Lung (tissue), 12 donors: ENCODE measurements around the gene GOLGA6C. TPM values are rescaled to one million over a fixed set of nuclear protein-coding genes. Genes with fewer than 3 reads are reported as not detected.

Experiments
- ATAC-seq: fragments of 200-7000 bp; cut with Tn5 transposase; one replicate; pipeline ENCODE4 v1.9.1; 2020; ENCODE audit warnings: moderate number of reproducible peaks; ENCODE audit not compliant: insufficient read depth, low FRiP score
- DNase-seq, 3 donors: peaks; one replicate each; pipeline ENCODE4 v3.0.0-alpha.2; 2013 to 2017
- H3K27ac ChIP-seq, 2 donors: one replicate each; pipeline ENCODE4 v1.5.1; 2013; ENCODE audit warnings: mild to moderate bottlenecking in 2 of 2, moderate library complexity in 2 of 2, control low read depth in 1 of 2, inconsistent platforms in 1 of 2, low read depth in 1 of 2, low read length in 1 of 2
- H3K27me3 ChIP-seq, 3 donors: one replicate each; pipeline ENCODE4 v1.5.1; 2013; ENCODE audit warnings: low read length in 2 of 3; ENCODE audit not compliant: control insufficient read depth in 3 of 3, insufficient read depth in 3 of 3
- H3K36me3 ChIP-seq, 4 donors: one replicate each; pipeline ENCODE4 v1.5.1; 2013; ENCODE audit warnings: low read length in 4 of 4, mild to moderate bottlenecking in 1 of 4, moderate library complexity in 1 of 4; ENCODE audit not compliant: control insufficient read depth in 4 of 4, insufficient read depth in 4 of 4
- H3K4me1 ChIP-seq, 5 donors: one replicate each; pipeline ENCODE4 v1.5.1; 2013; ENCODE audit warnings: low read length in 5 of 5, mild to moderate bottlenecking in 2 of 5, moderate library complexity in 1 of 5; ENCODE audit not compliant: control insufficient read depth in 5 of 5, insufficient read depth in 5 of 5
- H3K4me3 ChIP-seq: one replicate; pipeline ENCODE4 v1.5.1; 2013; ENCODE audit warnings: mild to moderate bottlenecking, control low read depth, moderate library complexity
- H3K9ac ChIP-seq, 2 donors: one replicate each; pipeline ENCODE4 v1.5.1; 2013; ENCODE audit warnings: low read length in 2 of 2, control low read depth in 1 of 2; ENCODE audit not compliant: insufficient read depth in 1 of 2
- H3K9me3 ChIP-seq, 4 donors: one replicate each; pipeline ENCODE4 v1.5.1; 2013; ENCODE audit warnings: low read length in 3 of 4, mild to moderate bottlenecking in 1 of 4, moderate library complexity in 1 of 4; ENCODE audit not compliant: control insufficient read depth in 4 of 4, insufficient read depth in 3 of 4
- WGBS, 2 donors: extraction: QIAGEN DNeasy Blood & Tissue Kit; methylation state at CpG; one replicate each; pipeline ENCODE4 v1.1.7; 2013; 5-methylcytosine and 5-hydroxymethylcytosine counted together
- polyA plus RNA-seq, 2 donors: library from polyadenylated mRNA; stranded (reverse); fragments of 200-250 nt; gene quantifications; one replicate each; pipeline ENCODE4 v1.2.1, GENCODE V29; 2013
- total RNA-seq, 2 donors: library from RNA; depleted of rRNA in 1 of 2; stranded (reverse); fragments of >200 nt in 1 of 2; gene quantifications; one replicate each; pipeline ENCODE4 v1.2.1, GENCODE V29; 2014 to 2021
- TF ChIP-seq, protein P1 (sequence below): IDR thresholded peaks from 2 replicates; pipeline ENCODE4 v1.5.1; 2012; ENCODE audit warnings: mild to moderate bottlenecking; ENCODE audit errors: control extremely low read depth, extremely low read depth
- donor health status: control.
- donor health status: control.
- donor health status: Bipolar disorder and iron deficiency.
- donor health status: healthy.
- donor health status: DM: yes; HTN: yes; CAD: no.

GOLGA6C gene
- total and polyA plus RNA-seq, 4 donors, result 0.01 TPM; not detected in 3

DNA sequence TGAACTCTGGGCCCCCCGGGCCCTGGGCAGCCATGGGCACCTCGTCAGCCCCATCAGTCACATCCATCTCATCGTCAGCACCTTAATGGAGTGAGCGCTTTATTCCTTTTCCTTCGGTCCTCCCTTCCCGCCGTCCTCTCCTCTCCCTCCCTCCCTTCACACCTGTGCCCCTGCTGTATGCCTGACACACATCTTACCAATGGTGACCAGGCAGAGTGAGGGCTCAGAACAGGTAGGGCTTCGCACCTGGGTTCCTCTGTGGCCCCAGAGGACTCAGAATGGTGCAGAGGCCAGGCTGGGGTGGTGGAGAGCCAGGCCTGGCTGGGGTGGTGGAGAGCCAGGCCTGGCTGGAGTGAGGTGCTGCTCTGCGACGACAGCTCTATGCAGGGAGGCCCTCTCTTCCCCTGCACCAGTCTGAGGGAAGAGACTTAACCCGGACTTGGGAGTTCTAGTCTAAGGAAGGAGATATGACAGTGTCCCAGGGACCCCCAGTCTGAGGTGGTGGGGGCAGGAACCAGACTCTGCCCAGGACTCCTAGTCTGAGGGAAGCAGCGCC is 44.8 kb upstream of the GOLGA6C start:
- no peak overlapping the region for H3K4me3 ChIP-seq
- no peak for DNase-seq
- TF ChIP-seq, protein P1, sequence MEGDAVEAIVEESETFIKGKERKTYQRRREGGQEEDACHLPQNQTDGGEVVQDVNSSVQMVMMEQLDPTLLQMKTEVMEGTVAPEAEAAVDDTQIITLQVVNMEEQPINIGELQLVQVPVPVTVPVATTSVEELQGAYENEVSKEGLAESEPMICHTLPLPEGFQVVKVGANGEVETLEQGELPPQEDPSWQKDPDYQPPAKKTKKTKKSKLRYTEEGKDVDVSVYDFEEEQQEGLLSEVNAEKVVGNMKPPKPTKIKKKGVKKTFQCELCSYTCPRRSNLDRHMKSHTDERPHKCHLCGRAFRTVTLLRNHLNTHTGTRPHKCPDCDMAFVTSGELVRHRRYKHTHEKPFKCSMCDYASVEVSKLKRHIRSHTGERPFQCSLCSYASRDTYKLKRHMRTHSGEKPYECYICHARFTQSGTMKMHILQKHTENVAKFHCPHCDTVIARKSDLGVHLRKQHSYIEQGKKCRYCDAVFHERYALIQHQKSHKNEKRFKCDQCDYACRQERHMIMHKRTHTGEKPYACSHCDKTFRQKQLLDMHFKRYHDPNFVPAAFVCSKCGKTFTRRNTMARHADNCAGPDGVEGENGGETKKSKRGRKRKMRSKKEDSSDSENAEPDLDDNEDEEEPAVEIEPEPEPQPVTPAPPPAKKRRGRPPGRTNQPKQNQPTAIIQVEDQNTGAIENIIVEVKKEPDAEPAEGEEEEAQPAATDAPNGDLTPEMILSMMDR, result no peak
- peaks cover 6 to 60% (median 18%) of the 10 kb centered on the region in 4 donors for H3K36me3 ChIP-seq
- no peaks in the 10 kb centered on the region for H3K27me3 ChIP-seq
- no peak overlapping the region for H3K9ac ChIP-seq
- no peaks in the 10 kb centered on the region for H3K9me3 ChIP-seq
- 88 to 92% methylated on average over 12 of the region's 12 CpGs for WGBS, 2 donors
- ATAC-seq, result no peak
- H3K27ac ChIP-seq, result no peak overlapping the region
- H3K4me1 ChIP-seq, result peaks cover 0 to 6% (median 0%) of the 10 kb centered on the region in 5 donors

DNA sequence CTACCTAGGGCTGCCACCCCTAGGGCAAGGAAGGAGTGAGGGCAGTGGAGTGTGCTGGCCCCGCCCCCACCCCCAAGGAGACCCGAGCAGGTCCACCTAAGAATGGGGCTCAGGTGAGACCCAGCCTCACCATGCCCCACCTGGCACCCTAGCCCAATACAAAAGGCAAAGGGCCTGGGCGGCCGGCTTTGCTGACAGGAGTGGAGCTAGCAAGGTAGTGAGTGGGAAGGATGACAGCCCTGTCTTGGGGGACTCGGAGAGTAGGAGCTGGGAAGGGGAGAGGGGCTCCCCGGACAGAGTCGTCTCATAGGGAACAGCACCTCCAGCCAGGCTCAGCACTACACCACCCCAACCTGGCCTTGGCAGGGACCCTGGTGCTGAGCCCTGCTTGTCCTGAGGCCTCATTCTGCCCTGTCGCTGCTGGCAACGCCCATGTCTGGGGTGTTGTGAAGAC is 44.3 kb upstream of the GOLGA6C start:
- WGBS, 2 donors, result 91 to 95% methylated on average over 9 of the region's 9 CpGs
- Histone ChIP-seq H3K27me3 (no peaks in the 10 kb centered on the region), H3K4me3 (no peak overlapping the region), H3K27ac (no peak overlapping the region), H3K9me3 (no peaks in the 10 kb centered on the region), H3K9ac (no peak overlapping the region), H3K4me1 (peaks cover 0 to 6% (median 0%) of the 10 kb centered on the region in 5 donors), H3K36me3 (peaks cover 6 to 55% (median 16%) of the 10 kb centered on the region in 4 donors)
- TF ChIP-seq, protein P1, result no peak
- DNase-seq (no peak), ATAC-seq (no peak)

DNA sequence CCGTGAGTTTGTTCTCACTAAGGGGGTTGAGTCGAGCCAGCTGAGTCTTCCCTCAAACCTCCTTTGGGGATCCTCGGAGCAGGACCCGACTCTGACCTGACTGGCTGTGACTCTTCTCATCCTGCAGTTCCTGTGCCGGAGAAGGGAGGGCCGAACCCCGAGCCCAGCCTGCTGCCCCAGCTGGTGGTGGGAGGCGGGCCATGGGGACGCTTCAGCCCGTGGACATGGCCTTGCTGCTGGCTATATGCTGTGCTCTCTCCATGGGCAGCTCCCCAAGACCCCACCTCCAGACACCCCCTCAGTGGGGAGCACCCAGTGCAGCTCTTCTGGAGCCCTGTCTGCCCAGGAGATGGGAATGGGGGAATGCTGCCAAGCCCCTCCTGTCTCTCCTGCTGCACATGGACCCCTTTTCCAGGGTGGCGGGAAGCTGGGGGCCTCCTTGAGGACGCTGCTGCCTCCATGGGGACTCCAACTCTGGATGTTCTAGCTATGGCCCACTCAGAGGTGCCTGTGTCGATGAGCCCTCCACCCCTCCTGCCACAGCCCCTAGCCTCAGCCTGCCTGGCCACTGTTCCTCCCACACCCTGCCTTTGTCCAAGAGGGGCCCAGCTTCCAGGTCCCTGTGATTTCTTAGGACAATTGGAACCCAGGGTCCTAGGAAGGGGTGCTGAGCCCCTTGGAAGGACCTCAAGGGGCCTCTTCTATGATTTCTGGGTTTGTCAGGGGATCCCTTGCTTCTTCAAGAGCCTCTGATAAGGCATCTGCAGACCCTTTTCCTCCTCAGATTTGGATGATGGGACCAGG is 43.6 kb upstream of the GOLGA6C start:
- no peaks in the 10 kb centered on the region for H3K9me3 ChIP-seq
- H3K27ac ChIP-seq, result no peak overlapping the region
- peaks cover 0 to 6% (median 0%) of the 10 kb centered on the region in 5 donors for H3K4me1 ChIP-seq
- H3K36me3 ChIP-seq, result peaks cover 4 to 48% (median 9%) of the 10 kb centered on the region in 4 donors
- H3K9ac ChIP-seq, result no peak overlapping the region
- TF ChIP-seq, protein P1, result no peak
- ATAC-seq (no peak), DNase-seq (no peak)
- no peak overlapping the region for H3K4me3 ChIP-seq
- 76 to 78% methylated on average over 12 to 13 of the region's 13 CpGs for WGBS, 2 donors
- no peaks in the 10 kb centered on the region for H3K27me3 ChIP-seq
